Activated CD4-positive, CD25-positive, alpha-beta regulatory T cell treated with anti-CD3 and anti-CD28 coated beads, Interleukin-2, amount 50 U/mL, for 24 hours (primary cell): ENCODE measurements around the gene NTRK1.

Experiments used
- ATAC-seq, 2 donors: fragments of 150-1000 bp; cut with Tn5 transposase; one replicate each; pipeline ENCODE4 v1.10.0; 2021; ENCODE audit warnings: mild to moderate bottlenecking in 1 of 2, moderate library complexity in 1 of 2

The NTRK1 gene

GRCh38 chr1:156858959-156859522, 1.6 kb upstream of the NTRK1 start, which contains the start of gene INSRR:
Gene INSRR, minus strand, starts transcription at chr1:156859117. Its CDS starts 496 bp downstream, at chr1:156858621.
- no peak for ATAC-seq

DNA sequence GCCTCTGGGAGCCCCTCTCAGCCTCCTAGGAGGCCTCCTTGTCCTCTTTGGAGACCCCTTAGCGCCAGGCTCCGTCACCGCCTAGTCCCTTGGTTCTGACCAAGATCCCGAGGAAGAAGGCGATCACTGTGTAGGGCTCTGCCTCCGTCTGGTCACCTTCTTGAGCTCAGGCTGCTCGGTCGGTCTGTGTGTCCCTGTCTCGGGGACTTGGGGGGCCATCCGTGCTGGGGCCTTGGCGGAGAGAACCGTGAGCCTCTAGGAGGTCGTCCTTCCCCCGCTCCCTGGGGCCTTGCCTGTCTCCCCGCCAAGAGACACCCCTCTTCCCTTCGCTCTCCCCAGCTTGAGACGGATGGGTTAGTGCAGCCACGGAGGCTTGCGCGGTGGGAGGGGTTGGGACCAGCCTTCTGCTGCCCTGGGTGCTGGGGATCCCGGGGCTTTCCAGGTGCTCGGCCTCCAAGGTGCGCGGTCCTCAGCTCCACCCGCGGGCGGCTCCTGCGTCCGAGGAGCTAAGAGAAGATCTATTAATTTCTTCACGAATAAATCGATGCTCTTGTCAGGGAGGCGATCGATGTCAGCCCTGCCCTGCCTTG, 1.0 kb upstream of the NTRK1 start:
- peak; percentile 12 to 15 for ATAC-seq

- ATAC-seq, result peak; percentile 53 to 60
These were observed 495 bp upstream of the NTRK1 start for GRCh38 chr1:156860113-156860627.

DNA sequence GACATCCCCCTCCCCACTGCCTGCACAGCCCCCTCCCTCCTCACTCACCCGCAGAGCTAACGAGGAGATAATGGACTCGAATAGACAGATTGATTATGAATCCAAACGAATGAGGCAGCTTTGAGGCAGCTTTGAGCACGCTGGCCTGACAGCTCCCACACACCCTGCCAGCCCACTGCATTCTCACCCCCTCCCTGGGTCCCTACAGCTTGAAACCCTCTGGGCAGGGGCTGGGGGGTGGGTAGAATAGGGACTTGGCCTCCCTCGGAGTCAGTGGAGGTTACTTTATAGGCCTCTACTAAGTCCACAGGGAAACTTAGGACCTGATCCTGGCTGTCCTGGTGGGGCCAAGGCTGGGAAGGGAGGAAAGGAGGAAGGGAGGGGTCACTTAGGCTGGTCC, 1.9 kb downstream of the NTRK1 start:
- no peak for ATAC-seq

DNA sequence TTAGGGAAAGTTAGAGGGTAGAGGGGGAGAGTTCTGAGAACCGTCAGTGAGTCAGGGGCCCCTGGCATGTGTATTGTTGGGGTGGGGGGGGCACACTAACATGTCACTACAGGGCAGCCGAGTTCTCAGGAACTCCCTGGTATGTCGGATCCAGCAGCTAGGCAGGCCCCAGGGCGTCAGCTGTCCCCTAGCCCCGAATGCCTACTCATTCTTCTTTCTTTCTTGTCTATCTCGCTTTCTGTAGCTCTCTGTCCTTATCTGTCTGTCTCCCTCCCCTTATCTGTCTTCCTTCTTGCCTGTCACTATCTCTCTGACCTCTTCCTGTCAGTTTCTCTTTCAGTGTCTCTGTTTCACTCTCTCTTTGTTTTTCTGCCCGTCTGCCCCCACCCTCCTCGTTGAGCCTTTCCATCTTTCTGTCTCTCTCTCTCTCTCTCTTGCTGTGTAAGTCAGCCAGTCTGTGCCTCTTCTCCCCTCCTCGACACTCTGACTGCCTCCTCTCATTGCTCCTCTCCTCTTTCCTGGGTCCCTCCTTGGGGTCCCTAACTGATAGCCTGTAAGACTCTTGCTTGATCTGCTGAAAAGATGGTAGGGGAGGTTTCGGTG, 2.4 kb downstream of the NTRK1 start:
- peak; percentile 19 to 37 for ATAC-seq

DNA sequence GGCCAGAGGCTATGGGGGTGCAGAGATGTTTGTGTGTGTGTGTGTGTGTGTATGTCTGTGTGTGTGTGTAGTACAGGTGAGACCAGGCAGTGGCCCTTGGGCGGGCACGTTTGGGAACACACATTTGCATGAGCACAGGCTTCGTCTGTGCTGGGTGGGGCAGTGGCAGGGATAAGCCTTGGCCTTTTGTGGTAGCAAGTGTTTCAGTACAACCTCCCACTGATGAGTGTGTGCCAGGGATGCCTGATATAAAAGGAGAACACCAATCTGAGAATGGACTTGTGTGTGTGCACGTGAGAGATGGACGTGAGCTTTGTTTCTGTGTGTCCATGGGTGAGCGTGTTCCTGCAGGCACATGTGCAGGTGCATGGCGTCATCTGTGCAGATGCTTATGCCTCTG, 3.0 kb downstream of the NTRK1 start:
- no peak for ATAC-seq

DNA sequence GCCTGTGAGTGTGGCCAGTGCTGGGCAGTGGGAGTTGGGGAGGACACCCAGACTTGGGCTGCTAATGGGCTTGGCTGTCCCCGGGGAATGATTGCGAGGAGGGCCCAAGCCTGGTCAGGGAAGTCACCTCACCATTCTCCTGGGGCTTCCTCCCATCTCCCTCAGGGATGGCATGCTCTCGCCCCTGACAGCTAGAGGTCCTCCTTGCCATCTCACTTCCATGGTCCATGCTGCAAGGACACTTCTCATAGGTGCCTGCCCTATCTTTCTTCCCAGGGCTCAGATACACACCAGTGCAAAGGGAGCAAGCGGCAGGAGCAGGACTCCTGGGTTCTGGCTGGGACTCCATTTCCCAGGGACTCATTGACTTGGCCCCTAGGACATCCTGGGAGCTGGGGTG, 4.1 kb downstream of the NTRK1 start:
- no peak for ATAC-seq

DNA sequence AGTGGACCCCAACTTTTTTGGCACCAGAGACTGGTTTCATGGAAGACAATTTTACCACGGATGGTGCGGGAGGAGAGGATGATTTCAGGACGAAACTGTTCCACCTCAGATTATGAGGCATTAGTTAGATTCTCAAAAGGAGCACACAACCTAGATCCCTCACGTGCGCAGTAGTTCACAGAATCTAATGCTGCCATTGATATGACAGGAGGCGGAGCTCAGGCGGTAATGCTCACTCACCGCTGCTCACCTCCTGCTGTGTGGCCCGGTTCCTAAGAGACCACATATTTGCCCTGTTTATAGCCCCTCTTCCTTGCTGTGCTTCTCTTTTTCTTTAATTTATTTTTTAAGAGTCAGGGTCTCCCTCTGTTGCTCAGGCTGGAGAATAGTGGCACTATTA, 4.6 kb downstream of the NTRK1 start:
- no peak for ATAC-seq

DNA sequence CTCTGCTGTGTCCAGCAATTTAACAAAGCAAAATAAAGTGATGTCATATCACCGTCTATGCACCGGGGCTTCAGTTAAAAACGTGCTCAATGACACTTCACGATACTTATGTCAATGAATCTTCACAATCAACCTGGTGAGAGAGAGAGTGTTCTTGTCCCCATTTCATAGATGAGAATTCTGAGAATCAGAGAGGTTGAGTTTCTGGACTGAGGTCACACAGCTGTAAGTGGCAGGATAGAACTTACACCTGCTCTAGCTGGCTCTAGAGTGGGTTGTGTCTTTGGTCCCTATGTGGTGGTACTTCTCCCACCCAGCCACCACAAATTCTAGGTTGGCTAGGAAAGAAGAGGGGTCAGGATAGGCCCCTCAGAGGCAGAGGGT, 5.2 kb downstream of the NTRK1 start:
- no peak for ATAC-seq

DNA sequence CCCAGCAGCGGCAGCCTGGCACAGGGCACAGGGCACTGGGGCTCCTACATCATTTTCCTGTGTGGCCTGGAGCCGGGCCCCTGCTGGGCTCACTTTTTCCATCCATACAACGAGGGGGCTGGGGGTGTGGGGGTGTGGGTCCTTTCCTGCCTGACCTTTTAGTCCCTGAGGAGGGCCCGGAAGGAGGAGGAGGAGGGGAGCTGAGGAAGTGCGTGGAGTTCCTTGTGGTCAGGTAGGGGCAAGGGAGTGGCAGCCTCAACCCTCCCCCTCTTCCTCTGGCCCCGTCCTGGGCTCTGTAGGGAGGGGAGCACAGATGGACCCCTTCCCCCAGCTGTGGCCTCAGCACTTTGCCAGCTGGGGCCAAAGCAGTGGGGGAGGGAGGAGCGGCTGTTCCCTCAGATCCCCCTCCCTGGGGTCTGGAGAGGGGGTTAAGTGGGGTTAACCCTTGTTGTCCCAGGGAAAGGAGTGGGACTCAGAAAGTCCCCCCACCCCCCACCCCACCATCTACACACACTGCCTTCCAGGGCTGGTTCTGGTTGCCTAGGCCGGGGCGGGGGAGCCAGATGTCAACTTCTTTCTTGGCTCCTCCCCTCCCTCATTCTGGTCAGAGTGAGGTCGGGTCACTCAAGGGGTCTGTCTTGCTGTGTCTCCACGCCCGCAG, 5.7 kb downstream of the NTRK1 start:
- no peak for ATAC-seq

DNA sequence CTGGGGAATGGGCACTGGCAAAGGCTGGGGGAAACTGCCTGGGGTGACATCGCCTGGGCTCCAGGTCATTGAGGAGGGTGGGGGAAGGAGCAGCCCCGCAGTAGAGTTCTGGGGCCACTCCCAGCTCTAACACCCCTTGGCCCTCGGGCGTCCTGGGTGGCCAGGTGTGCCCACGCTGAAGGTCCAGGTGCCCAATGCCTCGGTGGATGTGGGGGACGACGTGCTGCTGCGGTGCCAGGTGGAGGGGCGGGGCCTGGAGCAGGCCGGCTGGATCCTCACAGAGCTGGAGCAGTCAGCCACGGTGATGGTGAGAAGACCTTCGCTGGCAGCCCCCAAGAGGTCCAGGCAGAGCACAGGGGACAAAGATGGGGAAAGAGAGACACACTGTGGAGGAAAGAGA, 7.7 kb downstream of the NTRK1 start:
- ATAC-seq, result no peak

DNA sequence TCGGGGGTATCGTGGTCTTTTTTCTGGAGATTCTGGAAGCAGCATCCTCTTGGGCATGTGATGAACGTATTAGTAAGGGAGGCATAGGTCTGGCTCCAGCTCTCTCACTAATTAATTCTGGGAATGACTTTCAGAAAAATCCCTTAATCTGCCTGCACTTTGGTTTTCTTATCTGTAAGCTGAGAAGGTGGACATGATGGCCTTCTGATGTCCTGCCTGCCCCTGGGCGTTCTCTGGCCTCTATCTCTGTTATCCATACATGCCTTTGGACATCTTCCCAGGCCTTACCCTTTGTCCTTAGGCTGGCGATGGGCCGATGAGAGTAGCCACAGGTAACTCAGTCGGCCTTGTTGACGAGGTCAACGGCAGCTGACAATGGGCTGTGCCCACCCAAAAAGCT, 8.8 kb downstream of the NTRK1 start:
- ATAC-seq, result no peak

DNA sequence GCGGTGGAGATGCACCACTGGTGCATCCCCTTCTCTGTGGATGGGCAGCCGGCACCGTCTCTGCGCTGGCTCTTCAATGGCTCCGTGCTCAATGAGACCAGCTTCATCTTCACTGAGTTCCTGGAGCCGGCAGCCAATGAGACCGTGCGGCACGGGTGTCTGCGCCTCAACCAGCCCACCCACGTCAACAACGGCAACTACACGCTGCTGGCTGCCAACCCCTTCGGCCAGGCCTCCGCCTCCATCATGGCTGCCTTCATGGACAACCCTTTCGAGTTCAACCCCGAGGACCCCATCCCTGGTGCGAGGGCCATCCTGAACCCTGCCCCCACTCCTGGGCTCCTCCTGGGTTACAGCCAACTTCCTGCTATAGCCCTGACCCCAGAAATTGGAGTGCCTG, 13.0 kb downstream of the NTRK1 start:
- no peak for ATAC-seq

- no peak for ATAC-seq
These were observed 13.5 kb downstream of the NTRK1 start for GRCh38 chr1:156874142-156874541.

GRCh38 chr1:156874572-156875340, 14.1 kb downstream of the NTRK1 start:
- ATAC-seq, result no peak

DNA sequence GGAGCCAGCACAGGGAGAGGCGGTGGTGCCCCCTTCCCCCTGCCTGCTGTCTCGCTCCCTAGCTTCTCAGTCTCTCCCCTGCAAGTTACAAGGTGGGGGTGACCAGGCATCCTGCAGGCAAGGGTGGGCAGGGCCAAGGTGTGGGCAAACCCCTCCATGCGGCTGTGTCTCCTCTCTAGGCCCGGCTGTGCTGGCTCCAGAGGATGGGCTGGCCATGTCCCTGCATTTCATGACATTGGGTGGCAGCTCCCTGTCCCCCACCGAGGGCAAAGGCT, 14.6 kb downstream of the NTRK1 start:
- no peak for ATAC-seq

- no peak for ATAC-seq
These were observed 15.6 kb downstream of the NTRK1 start for GRCh38 chr1:156876281-156876680.

DNA sequence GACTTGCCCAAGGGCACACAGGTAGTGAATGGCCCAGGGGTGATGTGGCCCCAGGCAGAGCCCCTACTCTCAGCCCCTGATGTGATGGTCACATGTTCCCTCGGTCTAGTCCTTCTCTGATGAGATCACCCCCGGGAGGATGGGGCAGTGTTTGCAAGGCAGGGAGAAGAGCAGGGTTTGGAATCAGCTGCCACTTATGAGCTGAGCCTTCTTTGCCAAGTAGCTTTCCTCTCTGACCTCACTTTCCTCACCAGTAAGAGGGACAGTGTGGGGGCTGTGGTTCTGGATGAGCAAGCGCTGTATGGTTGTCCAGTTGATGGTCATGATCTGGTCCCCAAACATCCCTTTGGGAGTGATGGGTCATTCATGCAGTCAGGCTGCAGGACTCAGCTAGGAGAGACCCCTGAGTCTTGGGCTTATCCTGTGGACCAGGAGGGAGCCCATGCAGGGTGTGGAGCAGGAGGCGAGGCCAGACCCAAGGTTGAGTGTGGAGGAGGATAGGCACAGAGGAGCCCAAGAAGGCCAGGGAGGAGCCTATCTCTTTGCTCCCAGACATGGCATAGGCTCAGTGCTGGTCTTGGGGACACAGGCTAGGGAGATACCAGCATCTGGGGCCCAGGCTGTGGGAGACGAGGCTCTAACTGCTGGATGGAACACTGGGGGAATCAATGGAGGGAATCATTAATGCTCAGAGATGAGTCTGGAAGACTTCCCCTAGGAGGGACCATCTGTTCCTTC, 16.9 kb downstream of the NTRK1 start:
- ATAC-seq, result no peak

DNA sequence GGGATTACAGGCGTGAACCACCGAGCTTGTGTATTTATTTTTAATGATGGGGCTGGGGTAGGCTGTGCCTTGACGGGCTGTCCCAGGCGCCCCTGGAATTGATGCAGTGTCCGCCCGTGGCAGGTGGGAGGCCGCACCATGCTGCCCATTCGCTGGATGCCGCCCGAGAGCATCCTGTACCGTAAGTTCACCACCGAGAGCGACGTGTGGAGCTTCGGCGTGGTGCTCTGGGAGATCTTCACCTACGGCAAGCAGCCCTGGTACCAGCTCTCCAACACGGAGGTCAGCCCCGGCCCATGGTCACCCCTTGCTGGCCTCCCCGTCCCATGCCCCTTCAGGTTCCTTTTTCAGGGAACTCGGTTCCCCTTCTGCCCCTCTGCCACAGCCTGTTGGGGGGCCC, 19.2 kb downstream of the NTRK1 start:
- no peak for ATAC-seq

GRCh38 chr1:156880473-156880872, 19.8 kb downstream of the NTRK1 start:
- no peak for ATAC-seq

DNA sequence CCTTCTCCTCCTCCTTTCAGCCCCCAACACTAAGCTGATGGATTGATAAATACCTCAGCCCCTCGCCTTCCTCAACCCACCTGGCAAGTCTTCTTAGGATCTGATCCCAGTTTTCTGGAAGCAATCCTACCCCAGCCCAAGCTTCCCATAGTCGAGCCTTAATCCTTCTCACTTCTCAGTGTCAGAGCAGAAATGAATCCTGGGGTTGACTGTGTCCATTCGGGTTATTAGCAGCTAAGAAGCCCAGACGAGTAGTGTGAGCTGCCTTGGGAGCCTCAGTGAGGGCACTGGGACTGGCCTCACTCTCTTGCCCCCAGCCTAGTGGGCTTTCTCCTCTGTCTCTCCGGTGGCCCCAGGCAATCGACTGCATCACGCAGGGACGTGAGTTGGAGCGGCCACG, 20.4 kb downstream of the NTRK1 start:
- no peak for ATAC-seq

GRCh38 chr1:156881663-156882062, 21.0 kb downstream of the NTRK1 start:
- ATAC-seq, result no peak

DNA sequence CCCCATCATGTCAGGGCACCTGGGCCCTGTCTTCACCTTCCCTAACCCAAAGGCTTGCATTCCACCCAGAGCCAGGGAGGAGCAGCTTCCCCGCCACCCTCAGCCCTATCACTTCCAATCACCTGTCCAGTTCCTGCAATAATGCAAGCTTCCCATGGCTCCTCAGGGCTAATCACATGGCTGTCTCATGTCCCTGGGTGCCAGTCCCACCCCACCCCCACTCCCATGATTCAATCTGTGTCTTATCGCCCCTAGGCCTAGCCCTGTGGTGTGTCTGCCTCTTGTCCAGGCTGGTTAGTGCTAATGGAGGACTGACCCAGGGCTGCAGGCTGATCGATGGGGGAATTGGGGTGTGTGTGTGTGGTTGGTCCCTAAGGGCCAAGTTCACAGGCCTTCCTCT, 21.9 kb downstream of the NTRK1 start:
- no peak for ATAC-seq
